HK-2 (cell line): ENCODE data around the gene MYO1F.
"Not testable (repeated sequence)": the region's sequence is repeated elsewhere in the genome, so short reads cannot be mapped to it uniquely, and the experiment has no call there.

ENCODE experiments used
- DNase-seq: peaks from one replicate; pipeline ENCODE4 v3.0.0-alpha.2; 2018; ENCODE audit not compliant: unreplicated experiment

The MYO1F gene

DNA sequence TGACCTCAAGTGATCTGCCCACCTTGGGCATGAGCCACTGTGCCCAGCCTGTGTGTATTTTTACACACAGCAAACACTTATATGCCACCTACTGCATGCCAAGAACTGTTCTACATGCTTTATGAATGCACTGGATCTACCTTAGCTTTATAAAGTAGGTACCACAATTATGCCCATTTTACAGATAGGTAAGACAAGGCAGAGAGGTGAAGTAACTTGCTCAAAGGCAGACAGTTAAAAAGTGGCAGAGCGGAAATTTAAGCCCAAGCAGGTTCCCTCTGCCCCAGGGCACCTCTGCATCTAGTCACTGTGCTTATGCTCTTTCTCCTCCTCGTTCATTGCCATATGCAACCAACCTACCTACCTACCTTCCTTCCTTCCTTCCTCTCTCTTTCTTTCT is 22.8 kb upstream of the MYO1F start:
- DNase-seq, result no peak

- no peak for DNase-seq
These were observed 18.9 kb upstream of the MYO1F start for GRCh38 chr19:8596168-8596567.

- DNase-seq, result no peak
These were observed 18.4 kb upstream of the MYO1F start for GRCh38 chr19:8595651-8596050.

- no peak for DNase-seq
These were observed 16.7 kb upstream of the MYO1F start for GRCh38 chr19:8593931-8594330.

DNA sequence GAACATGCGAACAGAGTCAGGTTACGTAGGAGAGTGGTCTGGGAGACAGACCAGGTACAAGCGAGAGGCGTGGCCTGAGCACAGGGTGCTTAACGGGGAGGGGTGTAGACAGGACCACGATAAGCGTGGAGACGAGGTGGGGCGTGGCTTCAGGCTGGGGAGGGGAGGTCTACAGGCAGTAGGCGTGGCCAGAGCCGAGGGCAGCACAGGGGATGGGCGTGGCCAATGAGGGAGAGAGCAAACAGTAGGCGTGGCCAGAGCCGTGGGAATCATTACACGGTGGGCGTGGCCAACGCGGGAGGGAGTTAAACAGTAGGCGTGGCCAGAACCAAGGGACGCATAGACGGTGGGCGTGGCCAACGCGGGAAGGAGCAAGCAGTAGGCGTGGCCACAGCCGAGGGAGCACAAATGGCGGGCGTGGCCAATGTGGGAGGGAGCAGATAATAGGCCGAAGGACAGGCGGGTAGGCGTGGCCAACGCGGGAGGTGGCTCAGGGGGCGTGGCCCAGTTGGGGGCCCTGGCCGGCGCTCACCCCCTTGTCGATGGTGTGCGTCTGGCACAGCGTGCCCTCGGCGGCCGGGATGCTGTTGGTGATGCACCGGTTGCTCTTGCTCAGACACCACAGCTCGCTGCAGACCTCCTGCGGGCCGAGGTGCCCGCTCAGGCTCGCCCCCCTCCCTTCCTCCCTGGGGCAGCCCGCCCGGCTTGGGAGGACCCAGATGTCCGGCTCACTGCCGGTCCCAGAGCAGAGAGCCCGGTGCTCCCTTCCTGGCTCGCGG is 15.2 kb upstream of the MYO1F start:
- DNase-seq, result no peak

GRCh38 chr19:8589177-8589714 is 12.0 kb upstream of the MYO1F start:
- DNase-seq, result no peak

- no peak for DNase-seq
These were observed 8.9 kb upstream of the MYO1F start for GRCh38 chr19:8585894-8586750.

- no peak for DNase-seq
These were observed 8.0 kb upstream of the MYO1F start for GRCh38 chr19:8584965-8585893.

DNA sequence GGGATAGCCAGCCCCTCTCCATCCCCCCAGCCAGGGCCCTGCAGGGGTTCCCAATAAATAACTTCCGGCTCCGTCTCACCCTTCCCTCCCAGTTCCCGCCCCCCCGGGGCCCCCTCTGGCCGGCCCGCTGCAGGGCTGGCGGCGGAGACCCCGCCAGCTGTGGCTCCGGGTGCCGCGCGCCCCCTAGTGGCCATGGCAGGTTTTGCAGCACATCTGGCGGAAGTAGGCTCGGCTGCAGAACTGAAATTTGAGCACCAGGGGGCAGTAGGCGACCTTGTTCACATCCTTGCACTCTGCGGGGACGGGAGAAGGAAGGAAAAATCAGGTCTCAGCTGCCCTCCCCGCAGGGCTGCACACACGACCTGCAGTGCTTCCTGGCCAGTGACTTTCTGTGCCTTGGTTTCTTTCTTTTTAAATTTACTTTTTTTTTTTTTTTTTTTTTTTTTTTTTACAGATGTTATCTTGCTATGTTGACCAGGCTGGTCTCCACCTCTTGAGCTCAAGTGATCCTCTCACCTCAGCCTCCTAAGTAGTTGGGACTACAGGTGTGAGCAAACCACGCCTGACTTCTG is 3.6 kb upstream of the MYO1F start:
- DNase-seq, result peak; percentile 78

GRCh38 chr19:8578642-8579265 is 1.5 kb upstream of the MYO1F start:
- DNase-seq, result peak; percentile 73

DNA sequence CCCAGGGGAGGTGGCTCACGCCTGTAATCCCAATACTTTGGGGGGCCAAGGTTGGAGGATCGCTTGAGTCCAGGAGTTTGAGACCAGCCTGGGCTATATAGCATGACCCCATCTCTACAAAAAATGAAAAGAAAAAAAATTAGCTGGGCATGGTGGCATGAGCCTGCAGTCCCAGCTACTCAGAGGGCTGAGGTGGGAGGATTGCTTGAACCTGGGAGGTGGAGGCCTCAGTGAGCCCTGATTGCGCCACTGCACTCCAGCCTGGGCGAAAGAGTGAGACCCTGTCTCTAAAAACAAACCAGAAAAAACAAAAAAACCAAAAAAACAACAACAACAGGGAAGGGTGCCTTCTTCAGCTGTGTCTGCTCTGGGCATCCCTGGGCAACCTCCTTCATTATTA is 499 bp upstream of the MYO1F start:
- no peak for DNase-seq

- DNase-seq, result no peak
These were observed 809 bp downstream of the MYO1F start for GRCh38 chr19:8576273-8576993.

DNA sequence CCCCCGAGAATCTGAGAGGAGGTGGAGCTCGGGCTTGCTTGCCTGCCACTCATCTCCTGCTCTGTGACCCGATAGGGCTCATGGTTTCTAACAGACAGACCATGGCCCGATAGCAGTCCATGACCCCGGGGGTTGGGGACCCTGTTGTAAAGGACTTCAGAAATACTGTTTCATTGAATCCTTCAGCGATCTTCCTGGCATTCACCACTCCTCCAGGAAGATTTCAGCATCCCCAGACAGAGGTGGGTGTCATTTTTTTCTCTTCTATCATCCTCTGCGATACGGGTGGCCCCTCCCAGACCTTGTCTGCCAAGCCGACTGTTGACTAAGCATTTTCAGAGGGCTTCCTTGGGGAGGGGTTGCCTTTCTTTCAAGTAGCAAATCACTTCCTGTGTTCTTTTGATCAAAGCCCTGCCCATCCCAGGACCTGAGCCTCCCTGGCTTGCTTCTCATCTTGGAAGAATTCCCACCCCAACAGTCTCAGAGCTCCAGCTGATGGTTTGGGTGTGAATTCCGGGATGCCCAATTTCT is 1.7 kb downstream of the MYO1F start:
- DNase-seq, result no peak

DNA sequence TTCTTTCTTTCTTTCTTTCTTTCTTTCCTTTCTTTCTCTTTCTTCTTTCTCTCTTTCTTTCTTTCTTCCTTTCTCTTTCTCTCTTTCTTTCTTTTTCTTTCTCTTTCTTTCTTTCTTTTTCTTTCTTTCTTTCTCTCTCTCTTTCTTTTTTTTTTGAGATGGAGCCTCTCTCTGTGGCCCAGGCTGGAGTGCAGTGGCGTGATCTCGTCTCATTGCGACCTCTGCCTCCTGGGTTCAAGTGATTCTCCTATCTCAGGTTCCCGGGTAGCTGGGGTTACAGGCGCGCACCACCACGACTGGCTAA is 2.7 kb downstream of the MYO1F start:
- DNase-seq, result not testable (repeated sequence)

- DNase-seq, result no peak
These were observed 3.9 kb downstream of the MYO1F start for GRCh38 chr19:8573316-8573715.

GRCh38 chr19:8571006-8571411 is 6.2 kb downstream of the MYO1F start:
- no peak for DNase-seq

DNA sequence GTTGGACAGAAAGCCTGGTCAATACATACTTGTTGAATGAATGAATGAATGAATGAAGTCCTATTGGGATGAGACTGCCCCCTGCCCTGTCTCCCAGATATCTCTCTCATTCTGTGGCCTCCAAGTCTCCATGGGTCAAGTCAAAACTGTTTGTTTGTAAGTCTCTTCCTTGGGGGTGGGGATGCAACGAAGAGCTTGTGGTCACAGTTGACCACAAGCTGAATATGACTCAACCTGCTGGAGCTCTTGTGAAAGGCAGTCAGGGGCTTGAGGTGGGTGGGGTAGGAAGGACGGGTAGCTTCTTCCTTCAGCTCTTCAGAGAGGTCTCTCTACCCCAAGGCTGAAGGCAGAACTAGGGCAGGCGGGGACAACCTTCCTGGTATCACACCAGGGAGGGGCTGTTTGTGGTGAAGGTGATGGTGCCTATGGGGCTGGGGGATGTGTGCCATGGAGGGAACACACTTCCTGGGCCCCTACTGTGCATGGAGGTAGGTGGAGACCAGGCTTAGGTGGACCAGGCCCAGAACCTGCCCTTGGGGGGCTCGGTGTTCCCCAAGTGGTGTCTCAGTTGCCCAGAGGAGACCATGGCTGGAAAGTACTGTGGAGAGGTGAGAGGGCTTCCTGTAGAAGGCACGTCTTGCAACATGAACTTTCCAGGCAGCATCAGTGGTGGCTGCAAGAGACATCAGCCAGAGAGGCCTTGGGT is 8.0 kb downstream of the MYO1F start:
- peak; percentile 62 for DNase-seq

DNA sequence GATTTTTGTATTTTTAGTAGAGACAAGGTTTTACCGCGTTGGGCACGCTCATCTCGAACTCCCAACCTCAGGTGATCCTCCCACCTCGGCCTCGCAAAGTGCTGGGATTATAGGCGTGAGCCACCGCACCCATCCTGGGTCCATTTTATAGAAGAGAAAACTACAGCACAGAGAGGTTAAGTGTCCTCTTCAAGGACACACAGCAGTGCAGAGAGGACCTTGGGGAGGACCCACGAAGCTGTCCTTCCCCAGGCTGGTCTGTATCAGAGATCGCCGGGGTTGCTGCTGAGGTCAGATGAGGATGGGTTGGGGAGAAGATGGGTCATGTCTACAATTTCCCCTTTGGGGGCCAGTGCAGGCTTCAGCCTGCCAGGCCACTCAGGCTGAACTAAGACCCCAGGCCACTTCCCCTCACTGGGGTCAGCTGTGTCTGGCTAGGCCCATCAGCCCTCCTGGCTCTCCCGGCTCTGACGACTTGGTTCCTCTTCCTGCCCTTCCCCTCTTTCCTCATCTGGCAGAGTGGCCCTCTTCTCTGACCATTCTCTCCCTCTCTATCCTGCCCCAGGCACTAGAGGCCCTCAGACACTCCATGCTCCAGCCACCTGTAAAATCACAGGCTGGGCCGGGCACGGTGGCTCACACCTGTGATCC is 9.6 kb downstream of the MYO1F start:
- no peak for DNase-seq

DNA sequence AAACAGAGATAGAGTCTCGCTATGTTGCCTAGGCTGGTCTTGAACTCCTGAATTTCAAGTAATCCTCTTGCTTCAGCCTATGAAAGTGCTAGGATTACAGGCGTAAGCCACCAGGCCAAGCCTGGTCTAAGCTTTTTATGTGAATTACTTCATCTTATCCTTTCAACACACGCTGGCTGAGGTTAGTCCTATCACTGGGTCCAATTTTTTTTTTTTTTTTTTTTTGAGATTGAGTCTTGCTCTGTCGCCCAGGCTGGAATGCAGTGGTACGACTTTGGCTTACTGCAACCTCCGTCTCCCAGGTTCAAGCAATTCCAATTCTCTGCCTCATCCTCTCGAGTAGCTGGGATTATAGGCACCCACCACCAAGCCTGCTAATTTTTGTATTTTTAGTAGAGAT is 10.4 kb downstream of the MYO1F start:
- DNase-seq, result no peak
